Measurements from ENCODE around the gene HLA-C.

Gene HLA-C

DNA sequence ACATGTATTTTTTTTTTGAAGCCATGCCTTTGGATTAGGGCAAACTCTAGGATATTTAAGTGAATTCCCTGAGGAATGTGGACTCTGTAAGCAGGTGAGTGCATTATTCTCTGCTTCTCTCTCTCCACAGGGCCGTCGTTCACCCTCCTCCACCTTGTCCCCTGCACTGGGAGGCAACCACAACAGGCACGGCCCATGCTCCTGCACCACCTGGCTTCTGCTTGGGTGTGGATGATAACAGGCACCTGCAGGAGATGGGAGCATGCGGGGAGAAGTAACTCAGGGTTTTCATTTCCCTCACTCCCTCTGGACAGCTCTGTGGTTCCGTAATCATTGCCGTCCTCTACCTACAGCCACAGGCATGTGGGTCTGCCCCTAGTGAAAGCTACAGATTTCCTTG lies 43.4 kb downstream of the HLA-C start:
- DNase-seq = no peak
- intact Hi-C loops (cut with DNase I) = no loop called here

DNA sequence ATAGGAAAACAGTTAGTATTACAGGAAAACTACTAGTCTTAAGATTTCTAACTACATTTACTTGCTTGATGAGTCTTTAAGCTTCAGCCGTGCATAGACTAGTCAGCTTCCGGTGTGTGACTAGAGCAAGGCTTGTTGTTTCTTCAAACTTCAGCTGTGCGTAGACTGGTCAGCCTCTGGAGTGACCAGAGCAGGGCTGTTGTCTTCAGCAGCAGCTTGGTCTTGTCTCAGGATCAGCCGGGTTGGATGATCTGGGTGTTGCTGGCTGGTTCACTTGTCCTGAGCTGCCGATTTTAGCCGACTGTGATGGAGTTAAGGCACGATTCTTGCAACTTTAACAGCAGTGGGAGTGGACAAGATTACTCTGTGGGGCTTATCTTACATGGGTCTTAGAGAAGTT lies 44.7 kb downstream of the HLA-C start:
- intact Hi-C loops (cut with DNase I) = no loop called here
- no peak for DNase-seq

DNA sequence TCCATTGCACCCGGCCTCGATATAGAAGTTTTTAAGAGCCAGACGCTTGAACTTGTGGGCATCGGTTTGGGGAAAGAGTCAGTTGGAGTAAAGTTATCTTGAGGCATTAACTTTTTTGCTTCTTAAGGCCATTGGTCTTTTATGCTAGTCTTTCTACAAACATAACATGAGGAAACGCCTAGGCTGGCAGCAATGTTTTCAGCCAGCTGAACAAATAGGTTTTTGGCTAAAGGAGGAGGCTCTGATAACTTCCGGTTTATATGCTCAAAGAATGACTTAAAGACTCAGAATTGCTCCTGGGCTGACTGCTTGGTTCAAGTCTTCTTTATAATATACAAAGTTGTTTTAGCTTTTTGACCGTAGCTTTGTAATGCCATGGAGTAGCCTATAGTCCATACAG lies 46.2 kb downstream of the HLA-C start:
- intact Hi-C loops (cut with DNase I) = no loop called here
- no peak for DNase-seq

DNA sequence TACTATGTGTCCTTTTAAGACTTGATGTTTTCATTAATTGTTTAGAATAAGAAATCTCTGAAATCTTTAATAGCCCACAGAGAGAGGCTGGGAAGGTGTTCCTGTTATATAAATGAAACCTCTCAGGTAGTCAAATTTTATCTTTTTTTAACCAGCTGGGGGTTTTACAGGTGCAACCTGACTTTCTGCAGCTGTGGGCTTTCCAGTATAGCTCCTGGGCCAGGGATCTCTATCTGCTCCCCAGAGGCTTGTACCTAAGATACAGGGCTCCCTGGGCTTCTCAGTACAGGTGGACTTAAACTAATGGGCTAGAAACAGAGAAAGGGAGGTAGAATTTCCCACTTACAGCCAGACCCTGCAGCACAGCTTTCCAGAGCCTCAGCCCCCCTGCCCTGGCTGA lies 49.4 kb downstream of the HLA-C start:
- DNase-seq = no peak
- intact Hi-C loops (cut with DNase I) = no loop called here

Measured in head of caudate nucleus (tissue), 42 donors.